GM12874 (cell line): Measurements from ENCODE around the gene CST11.

Source experiments
- CTCF ChIP-seq: IDR thresholded peaks from 2 replicates; pipeline ENCODE4 v1.5.1; 2011; ENCODE audit warnings: low read depth, mild to moderate bottlenecking, control low read depth, low read length, moderate library complexity; ENCODE audit not compliant: insufficient read depth

The CST11 gene, protein sequence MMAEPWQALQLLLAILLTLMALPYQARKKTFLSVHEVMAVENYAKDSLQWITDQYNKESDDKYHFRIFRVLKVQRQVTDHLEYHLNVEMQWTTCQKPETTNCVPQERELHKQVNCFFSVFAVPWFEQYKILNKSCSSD

DNA sequence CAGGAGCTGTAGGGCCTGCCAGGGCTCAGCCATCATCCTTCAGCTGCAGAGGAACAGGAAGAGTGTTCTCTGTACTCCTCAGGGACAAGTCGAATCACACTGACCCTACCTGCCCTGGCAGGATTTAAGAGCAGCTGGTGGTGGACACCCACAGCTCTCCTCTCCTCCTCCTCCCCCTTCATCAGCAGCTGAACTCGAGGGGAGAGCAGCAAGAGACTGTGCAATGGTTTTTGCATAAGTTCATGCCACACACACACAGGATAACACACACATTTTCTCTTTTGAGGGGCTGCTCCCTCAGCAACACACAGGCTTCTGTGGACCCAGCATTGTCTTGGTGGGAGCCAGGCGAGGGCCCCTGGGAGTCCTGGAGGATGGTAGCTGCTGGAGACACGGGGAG is at the start of gene CST11:
TSS of gene CST11 (minus strand) at position 101 of the 400 bp plus-strand sequence. CDS start at position 36, 65 bp downstream.
- no peak for TF ChIP-seq CTCF

DNA sequence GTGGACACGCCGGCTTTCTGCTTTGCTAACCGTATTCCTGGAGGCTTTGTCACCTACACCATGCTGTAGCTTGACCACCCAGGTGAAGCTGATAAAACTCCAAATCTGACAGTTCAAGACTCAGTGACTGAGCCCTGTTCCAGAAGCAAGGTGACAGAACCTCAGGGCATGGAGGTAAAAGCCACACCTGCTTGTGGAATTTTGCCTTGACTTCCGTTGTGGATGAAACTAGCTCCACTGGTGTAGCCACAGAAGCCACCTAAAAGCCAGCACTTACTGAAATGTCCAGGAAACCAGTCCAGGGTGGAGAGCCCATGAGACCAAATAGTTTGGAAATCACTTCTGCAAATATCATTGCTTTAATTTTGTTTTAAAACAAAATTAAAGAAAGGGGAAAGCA is 49.2 kb upstream of the CST11 start:
- TF ChIP-seq CTCF, result no peak

GRCh38 chr20:23497536-23497935 is 44.9 kb upstream of the CST11 start:
- no peak for TF ChIP-seq CTCF

- TF ChIP-seq CTCF, result no peak
These were observed 40.6 kb upstream of the CST11 start for GRCh38 chr20:23493172-23493772.

DNA sequence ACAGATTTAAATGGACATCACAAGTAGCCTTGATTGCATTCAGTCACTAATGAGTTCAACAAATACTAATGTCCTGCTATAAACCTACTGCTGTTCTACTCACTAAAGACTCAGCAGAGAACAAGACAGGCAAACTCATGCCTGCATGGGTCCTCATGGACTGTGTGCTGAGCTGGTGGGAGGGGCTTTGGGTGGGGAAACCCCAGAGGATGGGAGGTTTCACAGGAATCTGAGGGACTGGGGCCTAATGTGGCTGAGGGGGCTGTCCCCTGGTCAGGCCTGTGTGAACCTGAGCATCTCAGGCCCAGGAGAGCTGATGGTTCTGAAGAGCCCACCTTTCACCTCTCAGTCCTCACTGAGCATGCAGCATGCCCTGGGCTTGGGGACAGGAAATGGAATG is 39.6 kb upstream of the CST11 start:
- TF ChIP-seq CTCF, result no peak

DNA sequence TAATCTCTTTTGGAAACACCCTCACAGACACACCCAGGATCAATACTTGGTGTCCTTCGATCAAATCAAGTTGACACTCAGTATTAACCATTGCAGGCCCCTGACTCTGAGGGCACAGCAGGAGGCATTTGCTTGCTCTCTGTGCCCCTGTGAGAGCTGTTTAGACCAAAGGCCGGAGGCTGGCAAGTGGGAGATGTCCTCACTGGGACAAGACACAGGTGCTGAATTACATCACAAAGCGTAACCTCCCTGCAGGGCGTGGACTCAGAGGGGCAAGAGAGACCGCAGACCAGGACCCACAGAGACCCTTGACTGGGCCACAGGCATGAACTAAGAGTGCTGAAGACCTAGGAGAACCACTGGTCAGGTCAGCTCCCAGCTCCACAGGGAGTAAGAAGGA is 38.1 kb upstream of the CST11 start, which contains the start of gene CST8:
TSS of gene CST8 (plus strand) at position 301 of the 400 bp plus-strand sequence. CDS start 551 bp downstream, outside the sequence.
- TF ChIP-seq CTCF, result no peak

DNA sequence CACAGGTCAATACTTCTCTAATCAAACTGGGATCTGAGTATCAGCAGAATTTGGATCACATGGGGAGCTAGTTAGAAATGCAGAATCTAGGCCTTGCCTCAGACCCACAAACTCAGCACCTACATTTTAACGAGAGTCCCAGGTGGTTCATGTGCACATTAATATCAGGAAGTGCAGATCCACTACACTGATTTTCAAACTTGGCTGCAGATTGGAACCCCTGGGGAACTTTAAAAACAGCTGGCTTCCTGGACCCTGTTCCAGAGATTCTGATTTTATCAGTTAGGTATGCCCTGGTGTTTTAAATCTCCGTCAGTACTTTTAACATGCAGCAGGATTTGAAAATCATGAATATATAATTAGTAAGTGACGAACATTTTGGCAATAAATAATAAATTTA is 36.3 kb upstream of the CST11 start:
- TF ChIP-seq CTCF, result no peak
